NCI-H2107 treated with DMSO at 0.1 percent for 48 hours (cell line): ENCODE data around the gene MIA3.
"Not testable (repeated sequence)": the region's sequence is repeated elsewhere in the genome, so short reads cannot be mapped to it uniquely, and the experiment has no call there.

Source experiments
- DNase-seq: peaks from one replicate; lab custom pipeline; 2025; ENCODE audit not compliant: unreplicated experiment; lab: John Stamatoyannopoulos, UW

Gene MIA3

DNA sequence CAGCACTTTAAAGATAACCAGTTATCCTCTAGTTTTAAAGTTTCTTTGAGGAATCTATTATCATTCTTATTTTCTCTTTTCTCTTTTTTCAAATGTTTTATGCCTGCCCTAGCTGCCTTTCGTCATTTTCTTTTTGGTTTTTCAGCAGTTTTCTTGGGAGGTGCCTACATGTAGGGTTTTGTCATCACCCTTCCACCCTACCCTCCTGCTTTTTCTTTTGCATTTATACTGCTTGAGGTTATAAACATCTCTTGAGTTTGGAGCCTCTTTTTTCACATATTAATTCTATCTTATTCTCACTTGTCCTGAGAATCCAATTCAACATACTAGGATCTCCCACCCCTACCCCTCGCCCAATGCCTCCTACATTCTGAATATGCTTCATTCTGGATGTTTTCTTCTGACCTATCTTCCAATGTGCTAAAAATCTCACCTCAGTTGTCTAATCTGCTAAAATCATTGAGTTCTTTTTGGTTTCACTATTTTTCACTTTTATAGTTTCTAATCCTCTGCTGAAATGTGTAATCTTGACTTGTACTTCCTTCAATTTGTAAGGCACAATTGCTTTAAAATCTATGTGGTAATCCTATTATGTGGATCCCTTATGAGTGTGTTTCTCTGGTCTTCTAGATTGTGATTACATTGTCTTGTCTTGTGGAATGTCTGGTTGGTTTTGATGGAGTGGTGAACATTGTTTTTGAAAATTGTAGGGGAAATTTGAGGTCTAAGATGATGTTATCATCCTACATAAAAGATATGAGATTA, 38.7 kb downstream of the MIA3 start:
- no peak for DNase-seq

DNA sequence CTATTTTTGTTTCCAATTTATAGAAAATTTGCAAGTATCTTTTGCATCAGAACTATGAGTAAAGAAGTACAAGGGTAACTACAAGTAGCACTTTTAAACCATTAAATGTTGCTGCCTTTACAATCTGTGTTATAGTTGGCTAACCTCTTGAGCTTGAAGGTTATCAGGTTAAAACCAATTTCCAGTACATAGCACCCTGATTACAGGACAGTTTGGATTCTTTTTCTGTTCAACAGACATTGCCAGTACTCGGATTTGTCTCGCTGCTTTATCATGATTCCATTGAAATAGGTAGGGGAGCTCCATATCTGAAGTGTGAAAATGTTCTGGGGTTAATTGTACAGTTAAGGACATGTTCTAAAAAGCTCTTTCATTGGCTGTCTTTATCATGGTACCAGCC, 40.0 kb downstream of the MIA3 start:
- no peak for DNase-seq

DNA sequence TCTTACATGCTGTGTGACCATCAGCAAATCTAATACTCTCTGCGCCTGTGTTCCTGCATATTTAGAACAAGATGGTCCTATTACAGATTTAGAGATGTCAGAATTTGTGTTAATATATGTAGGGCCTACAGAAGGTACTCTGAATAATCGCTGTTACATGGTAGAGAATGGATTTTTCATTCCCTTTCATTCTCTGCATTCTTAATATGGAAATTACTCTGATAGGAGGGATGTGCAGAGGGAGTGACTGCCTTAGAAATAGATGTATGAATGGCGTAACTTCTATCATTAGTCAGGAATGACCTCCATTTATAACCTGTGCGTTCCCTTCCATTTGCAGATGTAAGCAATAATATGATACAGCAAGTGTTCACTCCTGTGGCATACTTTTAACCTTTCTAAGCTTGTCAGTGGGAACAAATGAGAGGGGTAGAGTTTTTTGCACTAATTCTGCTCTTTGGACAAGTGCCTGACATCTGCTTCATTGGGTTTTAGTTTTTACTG, 45.6 kb downstream of the MIA3 start:
- no peak for DNase-seq

DNA sequence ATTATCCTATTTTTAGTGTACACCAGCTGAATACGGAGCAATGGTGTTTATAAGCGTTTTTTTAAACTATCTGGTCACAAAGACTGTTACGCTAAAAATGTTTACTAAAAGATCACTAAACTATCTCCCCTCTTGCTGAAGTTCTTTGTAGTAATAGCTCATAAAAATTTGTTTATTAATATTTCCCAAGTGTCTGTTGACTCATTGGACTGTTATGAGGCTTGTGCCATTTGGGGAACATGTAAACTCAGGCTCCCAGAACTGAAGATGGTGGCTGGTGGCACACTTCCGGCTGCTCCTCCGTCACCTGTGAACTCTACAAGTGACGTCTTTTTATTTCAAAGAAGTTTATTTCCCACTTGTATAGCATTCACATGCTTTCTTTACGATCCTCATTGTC, 48.1 kb downstream of the MIA3 start:
- no peak for DNase-seq

DNA sequence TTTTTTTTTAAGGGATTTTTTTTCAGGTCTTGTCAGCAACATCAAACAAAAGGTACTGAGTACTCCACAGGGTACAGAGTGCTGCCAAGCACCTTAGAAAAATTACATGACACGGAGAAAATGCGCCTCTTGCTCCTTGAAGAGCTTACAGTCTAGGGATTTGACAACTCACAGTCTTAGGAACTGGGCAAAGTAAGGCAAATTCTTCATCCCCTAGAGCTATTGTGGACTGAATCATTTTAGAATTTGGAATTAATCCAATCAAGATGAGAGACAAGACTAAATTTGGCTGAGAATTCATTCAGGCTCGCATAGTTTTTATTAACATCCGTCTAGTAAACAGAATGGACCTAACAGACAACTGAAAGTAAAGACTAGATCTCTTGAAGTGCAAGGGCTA, 50.3 kb downstream of the MIA3 start:
- DNase-seq: not testable (repeated sequence)

DNA sequence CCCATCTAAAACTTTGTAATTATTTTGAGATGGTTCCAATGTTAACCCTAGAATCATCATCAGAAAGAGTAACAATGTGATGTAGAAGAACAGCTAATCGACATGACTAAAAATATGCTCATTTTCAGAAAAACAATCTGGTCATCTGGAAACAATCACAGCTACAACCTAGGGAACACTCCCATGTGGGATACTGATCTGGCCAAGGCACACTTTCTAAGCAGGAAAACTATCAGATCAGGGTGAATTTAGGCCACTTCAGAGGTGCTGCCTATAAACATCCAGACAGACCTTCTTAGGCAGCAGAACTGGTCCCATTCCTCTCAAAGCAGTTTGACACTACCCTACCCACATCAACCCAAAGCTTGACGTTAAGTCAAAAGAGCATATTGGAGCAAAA, 51.2 kb downstream of the MIA3 start:
- DNase-seq: not testable (repeated sequence)

DNA sequence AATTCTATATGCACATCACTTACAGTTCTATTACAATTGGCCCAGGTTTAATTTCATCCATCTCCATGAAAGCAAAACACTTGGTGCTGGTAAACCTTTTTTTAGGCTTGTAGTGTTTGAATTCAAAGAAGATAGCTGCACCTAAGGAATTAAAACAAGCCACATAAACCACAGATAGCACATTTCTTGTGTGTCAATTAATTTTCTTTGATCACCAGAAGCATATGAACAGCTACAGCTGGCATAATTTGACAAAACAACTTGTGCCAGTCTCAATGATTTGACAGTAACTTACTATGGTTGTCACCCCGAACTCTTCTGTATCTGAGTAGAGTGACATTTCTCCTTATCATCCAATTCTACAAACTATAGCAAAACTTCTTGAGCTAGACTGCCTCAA, 52.2 kb downstream of the MIA3 start:
- DNase-seq: no peak

DNA sequence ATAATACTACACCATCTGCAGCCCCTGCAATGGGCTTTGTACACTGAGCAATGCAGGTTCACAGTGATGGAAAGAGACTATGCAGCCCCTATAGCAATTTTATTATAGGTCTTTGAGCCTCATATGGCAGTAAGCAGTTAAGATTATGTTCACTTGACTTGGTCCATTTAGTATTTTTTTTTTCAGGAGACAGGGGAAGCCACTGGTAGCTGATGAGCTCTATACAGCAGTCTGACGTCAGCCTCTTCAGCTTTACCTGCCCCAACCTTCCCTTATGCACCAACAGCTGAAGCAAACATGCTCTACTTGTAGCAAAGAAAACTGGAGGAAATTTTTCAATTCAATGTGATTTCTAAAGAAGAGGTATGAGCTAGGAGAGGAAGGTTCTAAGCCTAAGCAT, 62.2 kb downstream of the MIA3 start:
- DNase-seq: no peak

DNA sequence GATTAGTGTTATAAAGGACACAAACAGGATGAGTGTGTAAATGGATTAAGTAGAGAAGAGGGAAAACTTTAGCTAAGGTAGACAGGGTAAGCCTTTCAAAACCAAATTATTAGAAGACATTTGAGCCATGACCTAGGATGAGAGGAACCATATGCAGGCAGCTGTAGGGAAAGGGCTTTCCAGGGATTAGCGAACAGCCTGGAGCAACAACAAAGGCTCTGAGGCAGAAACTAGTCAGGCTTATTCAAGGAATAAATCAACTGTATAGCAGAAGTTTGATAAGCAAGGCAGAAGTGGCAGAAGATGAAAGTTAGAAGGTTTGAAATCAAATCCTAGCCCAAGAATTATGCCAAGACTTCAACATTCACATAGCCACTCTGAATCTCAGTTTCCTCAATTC, 73.1 kb downstream of the MIA3 start:
- DNase-seq: no peak

DNA sequence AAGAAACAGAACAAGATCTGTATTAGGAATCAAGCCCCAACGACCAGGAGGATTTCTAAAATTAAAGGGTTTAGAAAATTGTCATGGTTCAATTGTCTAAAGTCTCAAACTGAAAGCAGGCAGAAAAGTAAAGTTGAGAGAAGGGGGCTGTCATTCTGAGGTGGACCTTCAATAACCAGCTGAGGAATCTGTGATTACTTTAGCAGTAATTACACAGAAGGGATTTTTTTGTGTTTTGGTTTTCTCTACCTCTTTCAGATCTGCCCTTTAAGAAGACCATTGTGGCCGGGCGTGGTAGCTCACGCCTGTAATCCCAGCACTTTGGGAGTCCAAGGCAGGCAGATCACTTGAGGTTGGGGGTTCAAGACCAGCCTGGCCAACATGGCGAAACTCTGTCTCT, 77.0 kb downstream of the MIA3 start:
- DNase-seq: no peak

DNA sequence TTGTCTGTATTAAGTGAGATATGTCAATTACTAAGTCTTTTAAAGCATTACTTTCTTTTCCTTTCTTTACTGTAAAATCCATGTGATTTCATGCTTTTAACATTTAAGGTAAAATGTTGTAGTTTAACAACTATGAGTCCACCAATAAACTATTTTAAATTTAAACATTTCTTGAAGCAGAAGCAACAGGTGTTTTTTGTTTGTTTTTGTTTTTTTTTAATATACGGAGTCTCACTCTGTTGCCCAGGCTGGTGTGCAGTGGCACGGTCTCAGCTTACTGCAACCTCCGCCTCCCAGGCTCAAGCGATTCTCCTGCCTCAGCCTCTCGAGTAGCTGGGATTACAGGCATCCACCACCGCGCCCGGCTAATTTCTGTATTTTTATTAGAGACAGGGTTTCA, 78.8 kb downstream of the MIA3 start:
- no peak for DNase-seq

DNA sequence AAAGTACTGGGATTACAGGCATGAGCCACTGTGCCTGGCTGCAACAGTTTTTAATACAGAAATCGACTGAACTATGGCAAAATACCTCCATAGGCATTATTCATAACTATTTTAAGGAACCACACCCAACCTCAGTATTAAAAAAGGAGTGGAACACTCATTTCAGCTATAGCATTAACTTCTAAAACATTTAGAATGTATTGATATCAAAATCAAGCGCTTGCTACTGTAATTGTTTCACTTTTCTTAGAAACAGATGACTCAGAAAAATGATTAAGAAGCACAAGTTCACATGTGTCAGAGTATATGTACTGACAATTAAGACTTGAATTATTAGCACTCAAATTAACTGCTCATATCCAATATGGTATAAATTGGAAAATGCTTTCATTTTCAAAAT, 79.3 kb downstream of the MIA3 start:
- DNase-seq: no peak

DNA sequence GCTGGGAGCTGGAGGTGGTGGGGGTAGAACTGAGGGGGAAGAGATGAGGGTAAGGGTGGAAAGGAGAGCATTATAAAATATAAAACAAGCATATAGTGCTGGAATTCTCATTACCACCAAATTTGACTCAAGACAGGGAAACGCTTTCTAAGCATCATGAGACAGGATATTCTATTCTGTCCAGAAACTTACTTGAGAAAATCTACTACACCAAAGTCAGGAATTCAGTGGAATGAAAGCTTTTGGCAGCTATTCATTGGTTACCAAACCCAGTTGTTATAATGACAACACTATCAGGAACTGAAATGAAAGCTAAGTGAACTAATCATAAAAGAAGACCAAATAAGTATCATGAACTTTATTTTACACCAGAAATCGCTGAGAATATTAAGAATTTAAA, 79.9 kb downstream of the MIA3 start:
- DNase-seq: no peak

DNA sequence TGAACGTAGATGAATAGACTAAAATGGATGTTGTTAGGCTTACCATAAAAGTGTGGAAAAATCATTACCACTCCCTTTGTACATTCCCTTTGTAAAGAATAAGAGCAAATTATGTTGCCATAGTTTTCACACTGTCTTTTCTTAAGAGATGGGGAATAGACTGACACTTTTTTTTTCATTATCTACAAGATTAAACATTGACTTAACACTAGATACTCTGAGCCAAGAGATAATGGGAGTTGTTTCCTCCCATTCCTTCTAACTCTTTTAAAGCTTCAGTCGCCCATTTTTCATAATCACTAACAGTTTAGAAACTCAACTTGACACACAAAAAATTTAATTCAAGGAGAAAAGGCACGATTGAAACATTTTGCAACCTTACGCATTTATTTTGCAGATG, 84.3 kb downstream of the MIA3 start:
- DNase-seq: no peak

DNA sequence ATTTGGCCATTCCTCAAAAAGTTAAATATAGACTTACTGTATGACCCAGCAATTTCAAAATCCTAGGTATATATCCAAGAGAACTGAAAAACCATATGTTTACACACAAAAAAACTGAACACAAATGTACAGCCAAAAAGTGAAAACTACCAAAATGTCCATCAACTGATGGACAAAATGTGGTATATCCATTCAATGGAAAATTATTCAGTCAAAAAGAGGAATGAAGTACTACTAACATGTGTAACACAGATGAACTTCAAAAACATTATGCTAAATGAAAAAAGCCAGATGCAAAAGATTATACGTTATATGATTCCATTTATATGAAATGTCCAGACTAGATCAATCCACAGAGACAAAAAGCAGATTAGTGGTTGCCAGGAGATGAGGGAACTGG, 86.4 kb downstream of the MIA3 start:
- no peak for DNase-seq

DNA sequence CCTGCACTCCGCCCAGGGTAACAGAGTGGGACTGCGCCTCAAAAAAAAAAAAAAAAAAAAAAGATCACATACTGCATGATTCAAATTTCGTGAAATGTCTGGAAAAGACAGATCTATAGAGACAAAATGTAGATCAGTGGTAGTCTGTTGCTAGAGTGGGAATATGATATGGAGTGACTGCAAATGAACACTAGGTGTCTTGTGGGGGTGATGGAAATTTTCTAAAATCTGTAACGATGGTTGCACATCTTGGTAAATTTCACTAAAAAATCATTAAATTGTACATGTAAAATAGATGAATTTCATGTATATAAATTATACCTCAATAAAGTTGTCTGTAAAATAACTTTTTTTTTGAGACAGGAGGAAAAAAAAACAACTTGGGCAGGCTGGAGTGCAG, 88.9 kb downstream of the MIA3 start:
- no peak for DNase-seq

DNA sequence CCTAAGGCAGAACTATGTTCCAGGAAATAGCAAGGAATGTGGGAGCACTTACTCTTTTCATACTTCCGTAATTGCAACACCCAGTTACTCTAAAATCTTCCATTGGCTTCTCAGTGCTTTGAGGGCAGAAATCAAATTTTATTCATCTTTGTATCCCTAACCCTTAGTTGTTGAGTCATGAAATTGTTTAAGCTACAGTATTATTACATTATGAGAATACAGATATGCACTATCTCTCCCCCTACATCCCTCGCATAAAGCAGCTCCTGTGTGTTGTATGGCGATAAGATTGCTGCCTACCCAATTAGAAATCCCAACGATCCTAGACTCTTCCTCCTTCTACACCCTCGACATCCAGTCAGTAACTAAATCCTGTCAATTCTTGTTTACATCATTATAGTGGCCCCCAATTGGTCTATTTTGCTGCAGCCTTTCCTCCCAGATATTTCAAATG, 91.8 kb downstream of the MIA3 start:
- no peak for DNase-seq

DNA sequence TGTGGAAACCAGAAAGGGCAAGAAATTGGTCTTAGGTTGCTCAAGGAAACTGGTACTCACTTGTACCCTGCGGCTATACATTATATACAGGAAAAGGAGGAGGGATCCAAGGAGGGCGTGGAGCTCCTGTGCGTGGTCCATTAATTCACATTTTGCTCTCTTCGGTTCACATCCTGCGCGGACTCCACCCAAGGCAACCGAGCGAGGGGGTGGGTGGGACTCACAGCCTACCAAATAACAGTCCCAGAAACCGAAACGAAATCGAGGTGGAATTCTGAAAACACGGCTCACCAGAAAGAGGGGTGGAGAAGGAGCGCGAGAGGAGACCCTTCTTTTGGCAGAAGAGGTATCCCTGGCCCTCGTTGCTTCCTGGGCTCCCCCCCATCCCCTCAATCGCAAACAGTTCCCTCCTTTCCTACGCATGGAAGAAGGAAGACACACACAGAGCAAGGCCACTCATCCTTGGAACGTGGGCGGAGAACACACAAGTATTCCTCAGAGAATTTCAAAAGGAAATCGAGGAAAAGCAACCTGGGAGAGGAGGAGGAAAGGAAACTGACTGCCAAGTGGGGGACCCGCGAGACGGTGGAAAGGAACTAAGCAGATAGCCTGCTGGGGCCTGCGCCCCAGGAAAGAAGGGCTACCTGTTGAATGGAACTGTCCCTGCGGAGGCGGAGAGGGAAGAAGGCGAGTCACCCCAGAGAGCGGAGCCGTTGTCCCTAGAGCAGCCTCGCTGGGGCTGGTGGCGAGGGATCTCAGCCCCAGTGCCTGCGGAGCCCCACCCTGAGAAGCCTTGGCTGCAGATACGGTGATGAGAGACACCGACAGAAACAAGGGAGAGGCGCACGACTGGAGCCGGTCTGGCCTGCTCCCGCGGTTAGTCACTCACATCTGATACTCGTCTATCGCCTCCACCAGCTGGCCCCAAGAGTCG, 93.7 kb downstream of the MIA3 start:
- peak; percentile 34 for DNase-seq

DNA sequence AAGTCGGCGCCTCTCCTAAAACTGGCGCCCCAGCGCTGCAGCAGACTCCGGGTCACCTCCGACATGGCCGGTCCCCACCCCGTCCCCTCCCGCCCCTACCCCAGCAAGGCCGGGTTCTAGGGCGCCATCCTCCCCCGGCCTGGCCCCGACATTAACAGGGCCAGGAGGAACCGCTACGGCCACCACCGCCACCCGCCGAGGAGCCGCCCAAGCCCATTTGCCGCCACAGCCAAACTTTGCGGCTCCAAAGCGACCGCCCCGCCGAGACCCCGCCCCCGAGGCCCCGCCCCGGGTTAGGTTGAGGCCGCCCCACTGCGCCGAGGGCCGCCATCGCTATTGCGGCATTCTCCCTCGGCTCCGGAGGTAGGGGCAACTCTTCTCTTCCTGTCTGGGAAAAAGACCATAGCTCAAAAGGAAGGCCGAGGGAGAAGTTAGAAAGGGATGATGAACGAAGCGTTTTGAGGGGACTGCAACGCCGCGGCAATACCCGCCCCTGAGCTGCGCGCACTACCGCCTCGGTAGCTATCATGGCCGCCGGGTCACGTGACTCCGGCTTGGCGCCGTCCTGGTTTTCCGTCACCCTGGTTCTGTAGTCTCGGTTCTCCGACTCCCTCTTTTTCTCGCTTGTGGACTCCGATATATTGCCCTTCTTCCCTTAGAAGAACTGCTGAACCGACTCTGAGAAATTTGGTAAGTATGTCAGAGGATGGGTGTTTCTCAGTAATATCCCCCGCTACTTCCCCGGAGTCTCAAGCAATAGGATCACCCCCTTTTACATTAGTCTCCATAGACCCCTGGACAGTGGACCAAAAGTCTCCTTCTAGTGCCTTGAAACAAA, 94.6 kb downstream of the MIA3 start, which contains the start of the genes AIDA and BROX:
TSS of gene AIDA (minus strand) at position 239 of the 838 bp plus-strand sequence. CDS start at position 65, 174 bp downstream.
TSS of gene BROX (plus strand) at position 312 of the 838 bp plus-strand sequence. CDS start 3,136 bp downstream, outside the sequence.
- peak; percentile 96 for DNase-seq

DNA sequence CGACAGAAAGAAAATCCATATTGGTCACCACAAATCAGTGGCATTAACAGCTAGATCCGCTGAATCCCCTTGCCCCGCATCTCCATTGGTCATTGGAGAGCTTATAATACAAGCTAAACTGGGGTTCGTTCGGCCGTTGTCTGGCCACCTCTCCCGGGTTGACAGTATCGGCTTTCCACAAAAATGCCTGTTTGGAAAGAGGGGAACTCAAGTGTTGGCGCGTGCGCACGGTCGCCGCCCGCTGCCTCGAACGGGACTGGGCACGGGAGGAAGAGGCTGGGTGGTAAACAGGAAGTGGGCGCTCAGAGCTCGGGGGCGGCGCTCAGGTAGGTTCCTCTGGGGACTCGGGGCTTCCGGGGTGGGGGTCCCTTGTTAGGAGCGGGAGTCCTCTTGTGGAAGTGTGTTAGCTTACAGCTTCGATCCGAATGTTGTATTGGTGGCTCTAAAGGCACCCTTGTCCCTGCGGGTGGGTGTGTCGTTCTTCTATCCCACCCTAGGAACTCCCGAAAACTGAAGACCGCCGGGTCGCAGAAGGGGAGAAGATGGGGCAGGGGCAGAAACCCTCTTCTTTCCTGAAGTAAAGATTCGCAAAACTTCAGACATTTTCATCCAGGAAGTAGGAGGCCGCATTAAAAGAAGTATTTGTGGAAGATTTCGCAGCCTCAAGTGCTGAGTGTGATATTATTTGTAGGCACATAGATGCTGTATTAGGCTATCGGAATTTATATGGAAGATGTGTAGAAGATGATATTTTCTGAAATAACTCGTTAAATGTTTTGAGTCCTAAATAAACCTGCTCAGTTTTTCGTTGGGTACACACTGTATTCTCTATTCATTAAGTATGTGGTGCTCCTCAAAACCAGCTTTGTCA, 95.4 kb downstream of the MIA3 start:
- peak; percentile 95 for DNase-seq
